HCT116 (cell line): ENCODE measurements around the gene CCL11. TPM values are rescaled to one million over a fixed set of nuclear protein-coding genes. Genes with fewer than 3 reads are reported as not detected.

Experiments
- ATAC-seq: fragments of 200-7000 bp; cut with Tn5 transposase; 2 replicates; pipeline ENCODE4 v1.9.1; 2020; ENCODE audit warnings: mild to moderate bottlenecking, moderate library complexity
- BruUV-seq: library from RNA; stranded (reverse); fragments of 400-500 nt; replicated peaks from 2 replicates; lab custom pipeline; 2021; lab: Mats Ljungman, UMichigan
- CTCF ChIA-PET: fragments of 300-600 bp; sonication (Branson Sonifier 250); formaldehyde crosslinking; loops from one replicate; lab custom pipeline; 2021; ENCODE audit warnings: antibody characterized with exemption; lab: Charles Lee
- POLR2A ChIA-PET: fragments of 300-600, 350-600 bp; sonication (Branson Sonifier 250); formaldehyde crosslinking; loops from one replicate; lab custom pipeline; 2021; ENCODE audit warnings: antibody characterized with exemption; lab: Charles Lee
- RAD21 ChIA-PET, 2 experiments: fragments of 300-600 bp; sonication (Branson Sonifier 250); formaldehyde crosslinking; loops; one replicate each; lab custom pipeline; 2023; ENCODE audit warnings: low total read pairs in 2 of 2; ENCODE audit not compliant: uncharacterized antibody in 2 of 2, unreplicated experiment in 2 of 2, low non-redundant PET in 1 of 2; lab: Charles Lee
- DNase-seq: peaks from one replicate; pipeline ENCODE4 v3.0.0-alpha.2; 2010; ENCODE audit warnings: low read depth, low spot score
- H2AFZ ChIP-seq: fragments of 200-600 bp; shearing (Covaris generic), sonication (generic); 2 replicates; pipeline ENCODE4 v1.6.1; 2017; ENCODE audit warnings: low read depth, mixed run types, mixed read lengths, antibody characterized with exemption, low read length; ENCODE audit not compliant: poor library complexity, severe bottlenecking
- H3K27ac ChIP-seq: 2 replicates; pipeline ENCODE4 v1.5.1; 2012; ENCODE audit warnings: low read depth, low read length
- H3K27me3 ChIP-seq: fragments of 200-600 bp; sonication (generic); 2 replicates; pipeline ENCODE4 v1.6.1; 2016; ENCODE audit warnings: mixed run types, low read length, mixed read lengths; ENCODE audit not compliant: insufficient read depth
- H3K36me3 ChIP-seq, 2 experiments: fragments of 200-500 bp in 1 of 2; fragments of 200-600 bp in 1 of 2; sonication (Bioruptor generic) in 1 of 2; sonication (generic) in 1 of 2; 2 replicates each; pipeline versions ENCODE4 v1.5.1 to v1.6.1; 2014 to 2016; ENCODE audit warnings: low read length in 2 of 2, inconsistent platforms in 1 of 2, mixed read lengths in 1 of 2, mixed run types in 1 of 2; ENCODE audit not compliant: insufficient read depth in 2 of 2, control insufficient read depth in 1 of 2
- H3K4me1 ChIP-seq, 2 experiments: fragments of 200-600 bp in 1 of 2; sonication (generic) in 1 of 2; 2 replicates each; pipeline versions ENCODE4 v1.5.1 to v1.6.1; 2012 to 2017; ENCODE audit warnings: low read length in 2 of 2, inconsistent platforms in 1 of 2, mild to moderate bottlenecking in 1 of 2, mixed read lengths in 1 of 2, mixed run types in 1 of 2, moderate library complexity in 1 of 2; ENCODE audit not compliant: insufficient read depth in 2 of 2, control insufficient read depth in 1 of 2
- H3K4me2 ChIP-seq: fragments of 200-600 bp; sonication (generic); 2 replicates; pipeline ENCODE4 v1.6.1; 2017; ENCODE audit warnings: mixed run types, low read length, mixed read lengths
- H3K4me3 ChIP-seq, 2 experiments: fragments of 200-600 bp in 1 of 2; sonication (generic) in 1 of 2; replicated peaks in 1 of 2; 2 replicates each; pipeline ENCODE4 v1.5.1; 2011 to 2016; ENCODE audit warnings: low read length in 2 of 2, control low read depth in 1 of 2, low read depth in 1 of 2, mild to moderate bottlenecking in 1 of 2, mixed read lengths in 1 of 2, mixed run types in 1 of 2
- H3K79me2 ChIP-seq: fragments of 200-600 bp; sonication (generic); 2 replicates; pipeline ENCODE4 v1.6.1; 2017; ENCODE audit warnings: mild to moderate bottlenecking, mixed run types, low read length, moderate library complexity, mixed read lengths; ENCODE audit not compliant: insufficient read depth
- H3K9ac ChIP-seq: fragments of 200-600 bp; sonication (generic); 2 replicates; pipeline ENCODE4 v1.6.1; 2016; ENCODE audit warnings: low read length, mixed read lengths
- H3K9me2 ChIP-seq: fragments of 200-600 bp; sonication (generic), shearing (Covaris generic); 2 replicates; pipeline ENCODE4 v1.6.1; 2017; ENCODE audit warnings: mixed run types, mild to moderate bottlenecking, moderate library complexity; ENCODE audit not compliant: insufficient read depth
- H3K9me3 ChIP-seq, 2 experiments: fragments of 200-500 bp in 1 of 2; fragments of 200-600 bp in 1 of 2; sonication (Bioruptor generic) in 1 of 2; sonication (generic) in 1 of 2; 2 replicates each; pipeline ENCODE4 v1.6.1; 2014 to 2017; ENCODE audit warnings: low read length in 2 of 2, mixed read lengths in 2 of 2, inconsistent platforms in 1 of 2, low read depth in 1 of 2, mild to moderate bottlenecking in 1 of 2, mixed run types in 1 of 2, moderate library complexity in 1 of 2; ENCODE audit not compliant: control insufficient read depth in 1 of 2, insufficient read depth in 1 of 2
- H4K20me1 ChIP-seq: fragments of 200-600 bp; sonication (generic), shearing (Covaris generic); 2 replicates; pipeline ENCODE4 v1.6.1; 2017; ENCODE audit warnings: mixed run types, mild to moderate bottlenecking, moderate library complexity; ENCODE audit not compliant: insufficient read depth
- ATF3 ChIP-seq: IDR thresholded peaks from 2 replicates; pipeline ENCODE4 v1.6.1; 2012
- CBX3 ChIP-seq: IDR thresholded peaks from 2 replicates; pipeline ENCODE4 v1.6.1; 2012; ENCODE audit warnings: low read depth
- CEBPB ChIP-seq: IDR thresholded peaks from 2 replicates; pipeline ENCODE4 v1.6.1; 2012; ENCODE audit warnings: low read depth
- EGR1 ChIP-seq: IDR thresholded peaks from 2 replicates; pipeline ENCODE4 v1.6.1; 2012; ENCODE audit warnings: low read depth
- ELF1 ChIP-seq: IDR thresholded peaks from 2 replicates; pipeline ENCODE4 v1.6.1; 2012; ENCODE audit warnings: low read depth, borderline replicate concordance
- EZH2 ChIP-seq: fragments of 200-600 bp; sonication (generic); IDR thresholded peaks from 2 replicates; pipeline ENCODE4 v1.6.1; 2017; ENCODE audit warnings: antibody characterized with exemption, mixed run types
- FOSL1 ChIP-seq: IDR thresholded peaks from 2 replicates; pipeline ENCODE4 v1.6.1; 2012; ENCODE audit warnings: low read depth
- POLR2A ChIP-seq: IDR thresholded peaks from 2 replicates; pipeline ENCODE4 v1.7.0; 2011; ENCODE audit warnings: borderline replicate concordance; ENCODE audit not compliant: insufficient read depth, insufficient read length; ENCODE audit errors: extremely low read depth
- POLR2AphosphoS5 ChIP-seq: IDR thresholded peaks from 2 replicates; pipeline ENCODE4 v1.6.1; 2011; ENCODE audit warnings: mild to moderate bottlenecking, low read depth, low read length, moderate library complexity
- RAD21 ChIP-seq: IDR thresholded peaks from 2 replicates; pipeline ENCODE4 v1.6.1; 2012; ENCODE audit warnings: low read depth, mild to moderate bottlenecking
- SIN3A ChIP-seq: IDR thresholded peaks from 2 replicates; pipeline ENCODE4 v1.6.1; 2012; ENCODE audit warnings: low read depth
- SRF ChIP-seq: IDR thresholded peaks from 2 replicates; pipeline ENCODE4 v1.6.1; 2012; ENCODE audit warnings: low read depth
- TCF7L2 ChIP-seq: IDR thresholded peaks from 2 replicates; pipeline ENCODE4 v1.7.0; 2011; ENCODE audit warnings: borderline replicate concordance, inconsistent platforms; ENCODE audit not compliant: insufficient read depth, insufficient read length; ENCODE audit errors: extremely low read depth
- YY1 ChIP-seq: IDR thresholded peaks from 2 replicates; pipeline ENCODE4 v1.6.1; 2011; ENCODE audit warnings: low read length, low read depth, moderate library complexity, mild to moderate bottlenecking; ENCODE audit not compliant: insufficient replicate concordance; ENCODE audit errors: extremely low read depth
- ZBTB33 ChIP-seq: IDR thresholded peaks from 2 replicates; pipeline ENCODE4 v1.6.1; 2011; ENCODE audit warnings: mild to moderate bottlenecking, low read length, moderate library complexity; ENCODE audit not compliant: insufficient replicate concordance; ENCODE audit errors: extremely low read depth
- ZFX ChIP-seq: fragments of 450-650 bp; IDR thresholded peaks from 2 replicates; pipeline ENCODE4 v1.6.1; 2017
- ZNF274 ChIP-seq: fragments of 200-500 bp; sonication (Bioruptor generic); IDR thresholded peaks from 2 replicates; pipeline ENCODE4 v1.6.1; 2014; ENCODE audit warnings: mild to moderate bottlenecking, low read depth, low read length, inconsistent platforms
- intact Hi-C: fragments of 100-400 bp; cut with micrococcal nuclease; formaldehyde crosslinking; loops from 2 replicates; pipeline ENCODE4 v1.10.0; 2022
- total RNA-seq: library from RNA; stranded (reverse); gene quantifications from one replicate; pipeline ENCODE4 v1.2.1, GENCODE V29; 2021; ENCODE audit not compliant: unreplicated experiment

The CCL11 gene
- total RNA-seq, 1 experiment from 2014 or later, result not detected

DNA sequence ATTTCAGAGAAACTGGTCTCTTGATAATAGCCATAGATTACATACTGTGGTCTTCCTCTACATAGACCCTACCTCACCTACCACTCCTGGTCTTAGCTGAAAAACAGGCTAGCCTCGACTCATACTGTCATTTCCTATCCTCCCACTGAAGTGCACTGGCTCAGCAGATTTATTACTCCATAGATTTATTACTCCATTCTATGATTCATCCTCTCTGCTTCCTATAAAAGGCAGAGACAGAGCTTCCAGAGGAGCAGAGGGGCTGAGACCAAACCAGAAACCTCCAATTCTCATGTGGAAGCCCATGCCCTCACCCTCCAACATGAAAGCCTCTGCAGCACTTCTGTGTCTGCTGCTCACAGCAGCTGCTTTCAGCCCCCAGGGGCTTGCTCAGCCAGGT lies 15.6 kb upstream of the CCL11 start, which contains the start of gene CCL7:
Gene CCL7, plus strand, starts transcription at position 253 of the 400 bp plus-strand sequence. Its CDS starts 70 bp downstream, at position 323.
- Histone ChIP-seq H3K79me2 (no peaks in the 10 kb centered on the region), H3K4me3 (no peak within 1 kb of the TSS), H2AFZ (no peak within 1 kb of the TSS), H3K9me2 (no peaks in the 10 kb centered on the region), H3K36me3 (no peaks in the 10 kb centered on the region), H3K27me3 (no peaks in the 10 kb centered on the region), H3K4me1 (no peaks in the 10 kb centered on the region), H3K9me3 (no peaks in the 10 kb centered on the region; a peak in 1 of 4 replicates), H3K4me2 (no peak within 1 kb of the TSS), H4K20me1 (no peaks in the 10 kb centered on the region), H3K9ac (no peak within 1 kb of the TSS), H3K27ac (no peak within 1 kb of the TSS)
- RAD21 ChIA-PET, result no interaction called here
- POLR2A ChIA-PET, result no interaction called here
- CTCF ChIA-PET, result no interaction called here
- DNase-seq (no peak), ATAC-seq (no peak)
- intact Hi-C loops, result no loop called here
- no peak for TF ChIP-seq ELF1
- BruUV-seq, result no TSS peak

- Histone ChIP-seq H3K9ac (no peak overlapping the region), H3K27ac (no peak overlapping the region), H3K27me3 (no peaks in the 10 kb centered on the region), H3K4me1 (no peaks in the 10 kb centered on the region), H3K79me2 (no peaks in the 10 kb centered on the region), H2AFZ (no peak overlapping the region), H3K36me3 (no peaks in the 10 kb centered on the region), H3K9me2 (no peaks in the 10 kb centered on the region), H3K4me2 (no peak overlapping the region), H4K20me1 (no peaks in the 10 kb centered on the region), H3K4me3 (no peak overlapping the region), H3K9me3 (no peaks in the 10 kb centered on the region; a peak in 1 of 4 replicates)
- ChIA-PET POLR2A (no interaction called here), CTCF (no interaction called here), RAD21 (no interaction called here)
- intact Hi-C loops, result no loop called here
- no peak for TF ChIP-seq POLR2AphosphoS5
- TF ChIP-seq ZBTB33, result no peak
- TF ChIP-seq ELF1, result no peak
- TF ChIP-seq EZH2, result no peak
- no peak for TF ChIP-seq FOSL1
- TF ChIP-seq POLR2A, result no peak
- TF ChIP-seq CEBPB, result no peak
- no peak for TF ChIP-seq ZFX
- TF ChIP-seq SRF, result no peak
- TF ChIP-seq RAD21, result no peak
- no peak for TF ChIP-seq YY1
- no peak for TF ChIP-seq ZNF274
- TF ChIP-seq CBX3, result no peak
- TF ChIP-seq EGR1, result no peak
- TF ChIP-seq SIN3A, result no peak
- no peak for TF ChIP-seq ATF3
- no peak for TF ChIP-seq TCF7L2
- ATAC-seq, result no peak
- no peak for DNase-seq
- no TSS peak for BruUV-seq
Measured at GRCh38 chr17:34275881-34276280, 9.7 kb upstream of the CCL11 start.
